ENCODE results near the gene CBFA2T2. TPM values are rescaled to one million over a fixed set of nuclear protein-coding genes. Genes with fewer than 3 reads are reported as not detected.
A peak's percentile ranks its signal among the peaks of the same experiment; 100 is the strongest.

Gene CBFA2T2
- total and polyA plus RNA-seq, 2 of the 4 experiments (the other 2 are of a cell fraction), result 3.8 to 6.2 TPM

DNA sequence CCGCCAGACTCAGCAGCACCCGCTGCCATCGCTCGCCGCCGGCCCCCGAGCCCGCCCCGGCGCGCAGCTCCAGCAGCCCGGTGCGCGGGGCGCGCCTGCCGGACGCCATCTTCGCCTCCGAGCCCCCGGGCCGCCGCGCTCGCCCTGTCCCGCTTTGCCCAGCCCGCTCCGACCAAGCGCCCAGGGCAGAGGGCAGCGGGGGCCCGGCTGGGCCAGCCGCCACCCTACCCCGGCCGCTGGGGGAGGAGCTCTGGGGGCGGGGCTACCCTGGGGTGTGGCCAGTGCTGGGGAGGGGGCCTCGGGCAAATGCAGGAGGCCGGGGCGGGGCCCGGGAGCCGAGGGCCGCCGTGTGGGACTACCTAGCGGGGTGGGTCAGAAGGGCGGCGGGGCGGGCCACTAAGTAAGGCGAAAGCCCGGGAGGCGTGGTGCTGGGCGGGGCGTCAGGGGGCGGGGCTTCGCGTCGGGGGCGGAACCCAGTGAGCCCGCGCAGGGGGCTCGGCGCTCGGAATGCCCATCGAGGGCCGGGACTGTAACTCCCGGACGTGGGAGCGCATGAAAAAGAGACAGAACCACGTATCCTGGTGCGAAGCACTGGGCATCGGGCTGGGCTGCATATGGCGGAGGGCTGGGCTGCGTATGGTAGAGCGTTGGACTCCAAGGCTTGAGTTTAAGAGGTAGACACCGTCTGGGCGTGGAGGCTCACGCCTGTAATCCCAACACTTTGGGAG is 46.2 kb upstream of the CBFA2T2 start, which contains the start of gene SNTA1:
TSS of gene SNTA1 (minus strand) at position 252 of the 728 bp plus-strand sequence. CDS start at position 109, 143 bp downstream.
- Histone ChIP-seq H3K9ac (ENCODE audit: low read depth, low read length) (peak within 1 kb of the TSS; percentile 66), H4K20me1 (ENCODE audit: insufficient read depth, low read length) (0 out of 2 replicates have a peak, but pooled peaks cover 3% of the 10 kb centered on the region), H3K4me2 (ENCODE audit: low read depth, low read length) (peak within 1 kb of the TSS; percentile 99), H4K91ac (ENCODE audit: insufficient read depth, low read depth, low read length) (no peak within 1 kb of the TSS), H3K4me3 (ENCODE audit: insufficient read depth, low read depth, low read length) (peak within 1 kb of the TSS; percentile 93), H2AK9ac (replicated peaks; ENCODE audit: low read depth, low read length, poor library complexity) (peak within 1 kb of the TSS; percentile 90), H3K4me1 (ENCODE audit: control insufficient read depth, insufficient read depth, low read length) (peaks cover 4% of the 10 kb centered on the region; the same call in 1 of the 2 replicates), H3K23ac (ENCODE audit: low read depth, low read length) (peak within 1 kb of the TSS; percentile 72), H3K14ac (replicated peaks; ENCODE audit: low read depth, low read length) (peak within 1 kb of the TSS; percentile 44), H2AFZ (replicated peaks; ENCODE audit: low read length, poor library complexity) (peak within 1 kb of the TSS; percentile 100), H3K9me3 (ENCODE audit: control insufficient read depth, insufficient read depth, low read length) (0 out of 2 replicates have a peak, but pooled peaks cover 1% of the 10 kb centered on the region), H3K4ac (ENCODE audit: low read depth, low read length) (no peak within 1 kb of the TSS), H3K9me1 (ENCODE audit: insufficient read depth, low read length) (peaks cover 3% of the 10 kb centered on the region; the same call in 1 of the 2 replicates), H3K27ac (ENCODE audit: insufficient read depth, low read length) (peak within 1 kb of the TSS; percentile 41), H3K79me1 (ENCODE audit: low read depth in 1 of 2, low read length in 2 of 2) (peaks cover 4 to 17% of the 10 kb centered on the region in 2 experiments; a peak in 2 of 4 replicates), H2BK20ac (ENCODE audit: low read depth, low read length) (no peak within 1 kb of the TSS), H2BK120ac (ENCODE audit: low read depth, low read length) (no peak within 1 kb of the TSS), H2AK5ac (ENCODE audit: low read depth, low read length) (peak within 1 kb of the TSS; percentile 78; the same call in 1 of the 2 replicates), H2BK15ac (ENCODE audit: low read depth, low read length) (no peak within 1 kb of the TSS), H3K18ac (ENCODE audit: low read depth, low read length) (no peak within 1 kb of the TSS), H3K27me3 (ENCODE audit: control insufficient read depth, insufficient read depth, low read length) (no peaks in the 10 kb centered on the region), H3K56ac (ENCODE audit: extremely low read depth, insufficient read depth, low read length) (no peak within 1 kb of the TSS), H3K36me3 (ENCODE audit: control insufficient read depth, insufficient read depth, low read length) (no peaks in the 10 kb centered on the region), H2BK5ac (ENCODE audit: low read depth, low read length, poor library complexity, severe bottlenecking) (peak within 1 kb of the TSS; percentile 50), H4K8ac (ENCODE audit: low read depth in 2 of 2, low read length in 2 of 2) (peak within 1 kb of the TSS in 1 of 2 experiments; percentile 73; a peak in 1 of 4 replicates), H4K5ac (ENCODE audit: low read depth, low read length) (no peak within 1 kb of the TSS; the same call in 1 of the 2 replicates)
- intact Hi-C loops (cut with micrococcal nuclease) (no loop called here), in situ Hi-C loops (cut with MboI; ENCODE audit: low sequenced_read_pairs) (no loop called here), dilution Hi-C loops (cut with HindIII; ENCODE audit: low sequenced_read_pairs, unreplicated experiment) (no loop called here)
- 0% methylated on average over 51 of the region's 75 CpGs; no CpG with 5 or more reads in 1 of the 2 experiments for WGBS, 2 experiments (ENCODE audit: extremely low coverage in 2 of 2, insufficient read length in 1 of 2)
- ChIA-PET CTCF (interaction anchor here (0.6 to 1.1 kb wide), 2 partner anchors 27 to 707 kb away, joined by 3 to 7 read pairs; no protein-coding TSS in a partner anchor), POLR2A (ENCODE audit: unreplicated experiment) (interaction anchor here (0.6 kb wide), 1 partner anchor 1564 kb away, joined by 3 read pairs; no protein-coding TSS in a partner anchor)
- peak; percentile 92 for ATAC-seq (ENCODE audit: low read depth)
- no TSS peak for BruUV-seq (replicated peaks)
- TF ChIP-seq MAZ (IDR thresholded peaks at IDR 0.05; ENCODE audit: borderline replicate concordance, low read depth, low read length), result peak; percentile 44; the same call in 1 of the 2 replicates
- no peak for TF ChIP-seq FOS (IDR thresholded peaks at IDR 0.05; ENCODE audit: low read depth, low read length)
- no peak for TF ChIP-seq NFE2L2 (IDR thresholded peaks at IDR 0.05; ENCODE audit: low read depth, low read length)
- DNase-seq, result peak; percentile 49

All from IMR-90 (cell line).